IMR-90 (cell line): ENCODE results near the gene DYRK1A. TPM values are rescaled to one million over a fixed set of nuclear protein-coding genes. Genes with fewer than 3 reads are reported as not detected.

Source experiments
- ATAC-seq: fragments of 200-7000 bp; cut with Tn5 transposase; 2 replicates; pipeline ENCODE4 v1.9.1; 2020; ENCODE audit warnings: low read depth, mild to moderate bottlenecking, moderate library complexity
- BruUV-seq: library from RNA; stranded (reverse); fragments of 400-500 nt; replicated peaks from 2 replicates; lab custom pipeline; 2021; lab: Mats Ljungman, UMichigan
- CTCF ChIA-PET: fragments of 300-600 bp; formaldehyde crosslinking; extraction: SDS; loops from one replicate; lab custom pipeline; 2021; ENCODE audit warnings: antibody characterized with exemption; lab: Yijun Ruan, JAX
- POLR2A ChIA-PET: fragments of 300-600 bp; sonication (Branson Sonifier 250); formaldehyde crosslinking; loops from one replicate; lab custom pipeline; 2022; ENCODE audit warnings: antibody characterized with exemption; ENCODE audit not compliant: unreplicated experiment; lab: Charles Lee
- DNase-seq: peaks from one replicate; pipeline ENCODE4 v3.0.0; 2013
- H2AFZ ChIP-seq: replicated peaks from 2 replicates; pipeline ENCODE3; 2013; ENCODE audit warnings: low read length, mild to moderate bottlenecking; ENCODE audit not compliant: poor library complexity
- H2AK5ac ChIP-seq: 2 replicates; pipeline ENCODE4 v1.6.1; 2013; ENCODE audit warnings: low read depth, low read length, inconsistent platforms
- H2AK9ac ChIP-seq: replicated peaks from 2 replicates; pipeline ENCODE3; 2013; ENCODE audit warnings: mild to moderate bottlenecking, low read depth, low read length, moderate library complexity; ENCODE audit not compliant: poor library complexity
- H2BK120ac ChIP-seq: 2 replicates; pipeline ENCODE4 v1.6.1; 2013; ENCODE audit warnings: low read depth, low read length, inconsistent platforms
- H2BK15ac ChIP-seq: 3 replicates; pipeline ENCODE4 v1.6.1; 2013; ENCODE audit warnings: low read depth, low read length, inconsistent platforms
- H2BK20ac ChIP-seq: 2 replicates; pipeline ENCODE4 v1.6.1; 2013; ENCODE audit warnings: low read depth, mild to moderate bottlenecking, inconsistent platforms, low read length, moderate library complexity
- H2BK5ac ChIP-seq: 2 replicates; pipeline ENCODE4 v1.6.1; 2013; ENCODE audit warnings: mild to moderate bottlenecking, low read depth, low read length, inconsistent platforms; ENCODE audit not compliant: poor library complexity, severe bottlenecking
- H3K14ac ChIP-seq: replicated peaks from 2 replicates; pipeline ENCODE4 v1.6.1; 2013; ENCODE audit warnings: low read depth, low read length, inconsistent platforms
- H3K18ac ChIP-seq: 2 replicates; pipeline ENCODE4 v1.6.1; 2013; ENCODE audit warnings: low read depth, low read length, control low read depth
- H3K23ac ChIP-seq: 2 replicates; pipeline ENCODE4 v1.6.1; 2013; ENCODE audit warnings: low read depth, low read length, inconsistent platforms
- H3K27ac ChIP-seq: 2 replicates; pipeline ENCODE4 v1.5.1; 2013; ENCODE audit warnings: mild to moderate bottlenecking, control low read depth, low read length; ENCODE audit not compliant: insufficient read depth
- H3K27me3 ChIP-seq: 2 replicates; pipeline ENCODE4 v1.6.1; 2013; ENCODE audit warnings: low read length; ENCODE audit not compliant: control insufficient read depth, insufficient read depth
- H3K36me3 ChIP-seq: 2 replicates; pipeline ENCODE4 v1.6.1; 2013; ENCODE audit warnings: low read length, mixed read lengths; ENCODE audit not compliant: control insufficient read depth, insufficient read depth
- H3K4ac ChIP-seq: 2 replicates; pipeline ENCODE4 v1.6.1; 2013; ENCODE audit warnings: low read depth, low read length, inconsistent platforms
- H3K4me1 ChIP-seq: 2 replicates; pipeline ENCODE4 v1.6.1; 2013; ENCODE audit warnings: low read length, mixed read lengths; ENCODE audit not compliant: control insufficient read depth, insufficient read depth
- H3K4me2 ChIP-seq: 2 replicates; pipeline ENCODE4 v1.6.1; 2013; ENCODE audit warnings: low read depth, mild to moderate bottlenecking, control low read depth, low read length, moderate library complexity
- H3K4me3 ChIP-seq: 2 replicates; pipeline ENCODE4 v1.5.1; 2013; ENCODE audit warnings: low read depth, mild to moderate bottlenecking, control low read depth, low read length, moderate library complexity; ENCODE audit not compliant: insufficient read depth
- H3K56ac ChIP-seq: 2 replicates; pipeline ENCODE4 v1.6.1; 2013; ENCODE audit warnings: low read length, inconsistent platforms; ENCODE audit not compliant: insufficient read depth; ENCODE audit errors: extremely low read depth
- H3K79me1 ChIP-seq, 2 experiments: 2 replicates each; pipeline ENCODE4 v1.6.1; 2013; ENCODE audit warnings: low read length in 2 of 2, inconsistent platforms in 1 of 2, low read depth in 1 of 2
- H3K9ac ChIP-seq: 2 replicates; pipeline ENCODE4 v1.6.1; 2013; ENCODE audit warnings: low read depth, low read length, control low read depth
- H3K9me1 ChIP-seq: 2 replicates; pipeline ENCODE4 v1.6.1; 2013; ENCODE audit warnings: low read length, inconsistent platforms; ENCODE audit not compliant: insufficient read depth
- H3K9me3 ChIP-seq: 2 replicates; pipeline ENCODE4 v1.6.1; 2013; ENCODE audit warnings: low read length; ENCODE audit not compliant: control insufficient read depth, insufficient read depth
- H4K20me1 ChIP-seq: 2 replicates; pipeline ENCODE4 v1.6.1; 2013; ENCODE audit warnings: low read length, inconsistent platforms; ENCODE audit not compliant: insufficient read depth
- H4K5ac ChIP-seq: 2 replicates; pipeline ENCODE4 v1.6.1; 2013; ENCODE audit warnings: mild to moderate bottlenecking, low read depth, low read length, control low read depth
- H4K8ac ChIP-seq, 2 experiments: 2 replicates each; pipeline ENCODE4 v1.6.1; 2013; ENCODE audit warnings: low read depth in 2 of 2, low read length in 2 of 2, control low read depth in 1 of 2, inconsistent platforms in 1 of 2
- H4K91ac ChIP-seq: 2 replicates; pipeline ENCODE4 v1.6.1; 2013; ENCODE audit warnings: low read depth, low read length, inconsistent platforms; ENCODE audit not compliant: insufficient read depth
- BHLHE40 ChIP-seq: fragments of 150-350 bp; IDR thresholded peaks from 2 replicates; pipeline ENCODE4 v1.6.1; 2016; ENCODE audit warnings: mild to moderate bottlenecking, low read depth, low read length
- CEBPB ChIP-seq: IDR thresholded peaks from 2 replicates; pipeline ENCODE4 v1.6.1; 2012; ENCODE audit warnings: low read depth, low read length, improper control_type of control experiment
- CHD1 ChIP-seq: IDR thresholded peaks from 2 replicates; pipeline ENCODE4 v1.6.1; 2012; ENCODE audit warnings: low read depth, low read length, improper control_type of control experiment
- MAZ ChIP-seq: IDR thresholded peaks from 2 replicates; pipeline ENCODE4 v1.6.1; 2012; ENCODE audit warnings: low read depth, mild to moderate bottlenecking, low read length, improper control_type of control experiment, moderate library complexity, borderline replicate concordance
- MXI1 ChIP-seq: IDR thresholded peaks from 2 replicates; pipeline ENCODE4 v1.6.1; 2012; ENCODE audit warnings: low read depth, mild to moderate bottlenecking, low read length, moderate library complexity, borderline replicate concordance
- NFE2L2 ChIP-seq: fragments of 150-350 bp; IDR thresholded peaks from 2 replicates; pipeline ENCODE4 v1.6.1; 2016; ENCODE audit warnings: low read depth, mild to moderate bottlenecking, low read length
- POLR2A ChIP-seq: IDR thresholded peaks from 2 replicates; pipeline ENCODE4 v1.6.1; 2012; ENCODE audit warnings: mild to moderate bottlenecking, low read depth, low read length
- RAD21 ChIP-seq: IDR thresholded peaks from 2 replicates; pipeline ENCODE4 v1.6.1; 2012; ENCODE audit warnings: low read length, improper control_type of control experiment
- RCOR1 ChIP-seq: IDR thresholded peaks from 2 replicates; pipeline ENCODE4 v1.6.1; 2012; ENCODE audit warnings: mild to moderate bottlenecking, low read length, improper control_type of control experiment; ENCODE audit not compliant: insufficient replicate concordance
- RFX5 ChIP-seq: IDR thresholded peaks from 2 replicates; pipeline ENCODE4 v1.8.0; 2012; ENCODE audit warnings: low read depth, mild to moderate bottlenecking, low read length, moderate library complexity
- WGBS, 2 experiments: methylation state at CpG; one replicate each; pipeline versions ENCODE4 v1.1.5 to v1.1.7; 2013; ENCODE audit warnings: missing lambda C conversion rate in 2 of 2; ENCODE audit not compliant: insufficient read length in 1 of 2; ENCODE audit errors: extremely low coverage in 2 of 2; 5-methylcytosine and 5-hydroxymethylcytosine counted together
- dilution Hi-C: fragments of 300-500 bp; cut with HindIII; formaldehyde crosslinking; loops from one replicate; pipeline ENCODE4 v1.14.3; 2018; ENCODE audit warnings: low sequenced_read_pairs; ENCODE audit not compliant: unreplicated experiment
- in situ Hi-C: fragments of 300-500 bp; cut with MboI; formaldehyde crosslinking; loops from 3 replicates; pipeline ENCODE4 v1.14.3; 2019; ENCODE audit warnings: low sequenced_read_pairs, inconsistent platforms, mixed read lengths
- intact Hi-C: fragments of 100-400 bp; cut with micrococcal nuclease; formaldehyde crosslinking; loops from 2 replicates; pipeline ENCODE4 v1.10.0; 2022
- polyA plus RNA-seq, 3 experiments: library from polyadenylated mRNA; depleted of rRNA; stranded (reverse); fragments of >200 nt; gene quantifications; 2 replicates each; pipeline ENCODE4 v1.2.3, GENCODE V29; 2012; ENCODE audit warnings: low replicate concordance in 1 of 3
- total RNA-seq: library from RNA; depleted of rRNA; stranded (reverse); fragments of >200 nt; gene quantifications from 2 replicates; pipeline ENCODE4 v1.2.3, GENCODE V29; 2012
- TF ChIP-seq, protein P1 (sequence below): fragments of 150-350 bp; IDR thresholded peaks from 2 replicates; pipeline ENCODE4 v1.6.1; 2017; ENCODE audit warnings: mild to moderate bottlenecking, antibody characterized with exemption, low read length, low read depth
- TF ChIP-seq, protein P2 (sequence below): conservative IDR thresholded peaks from 2 replicates; pipeline ENCODE4 v1.5.1; 2012; ENCODE audit warnings: mild to moderate bottlenecking, low read depth, low read length, improper control_type of control experiment
- TF ChIP-seq, protein P3 (sequence below): fragments of 150-350 bp; IDR thresholded peaks from 2 replicates; pipeline ENCODE4 v1.6.1; 2016; ENCODE audit warnings: low read depth, mild to moderate bottlenecking, low read length, moderate library complexity, borderline replicate concordance

The DYRK1A gene
- total and polyA plus RNA-seq, 2 of the 4 experiments (the other 2 are of a cell fraction) = 18.6 to 50.5 TPM

DNA sequence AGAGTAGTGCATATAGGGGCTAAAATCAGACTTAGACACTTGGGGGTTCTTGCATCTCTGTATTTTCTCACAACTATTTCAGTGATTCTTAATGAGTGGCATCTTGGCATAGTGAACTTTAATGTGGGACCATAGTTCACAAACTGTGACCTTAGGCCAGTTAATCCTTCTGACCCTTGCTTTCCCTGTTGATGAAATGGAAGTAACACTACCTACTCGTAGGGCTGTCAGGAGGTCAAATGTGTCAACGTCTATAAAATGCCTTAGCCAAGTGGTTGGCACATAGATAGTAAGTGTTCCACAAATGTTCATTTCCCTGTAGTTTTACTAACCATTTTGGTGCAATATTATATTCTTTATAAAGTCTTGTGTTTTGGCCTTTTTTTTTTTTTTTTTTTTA lies 49.4 kb downstream of the DYRK1A start (continued):
- TF ChIP-seq CEBPB (no peak), RFX5 (no peak), MXI1 (no peak), POLR2A (no peak), RCOR1 (no peak), NFE2L2 (no peak)

DNA sequence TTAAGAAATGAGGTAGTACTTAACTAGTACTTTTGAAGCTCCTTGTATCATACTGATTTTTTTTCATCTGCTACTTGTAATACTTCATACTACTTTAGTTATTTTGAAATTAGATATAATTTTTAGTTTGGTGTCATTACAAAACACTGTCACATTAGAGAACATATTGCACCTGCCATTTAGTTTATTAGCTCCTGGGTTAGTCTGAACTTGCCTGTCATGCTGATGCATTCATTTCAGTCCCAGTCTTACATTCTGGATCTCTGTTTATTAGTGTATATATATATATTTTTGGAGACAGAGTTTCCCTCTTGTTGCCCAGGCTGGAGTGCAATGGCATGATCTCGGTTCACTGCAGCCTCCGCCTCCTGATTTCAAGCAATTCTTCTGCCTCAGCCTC lies 50.3 kb downstream of the DYRK1A start:
- Histone ChIP-seq H3K4me2 (no peak overlapping the region), H2BK20ac (no peak overlapping the region), H2AK9ac (no peak overlapping the region), H3K9me3 (no peaks in the 10 kb centered on the region), H3K79me1 (peaks cover 24 to 67% of the 10 kb centered on the region in 2 experiments), H3K9ac (no peak overlapping the region), H3K23ac (no peak overlapping the region), H3K4ac (no peak overlapping the region), H2AFZ (no peak overlapping the region), H3K4me3 (no peak overlapping the region), H3K4me1 (peaks cover 17% of the 10 kb centered on the region), H3K9me1 (peaks cover 10% of the 10 kb centered on the region), H2BK5ac (no peak overlapping the region), H3K36me3 (no peaks in the 10 kb centered on the region; the same call in 1 of the 2 replicates), H3K27ac (no peak overlapping the region), H4K5ac (no peak overlapping the region), H4K91ac (no peak overlapping the region), H4K20me1 (peaks cover 64% of the 10 kb centered on the region), H3K56ac (no peak overlapping the region), H2AK5ac (no peak overlapping the region), H3K14ac (no peak overlapping the region), H2BK15ac (no peak overlapping the region), H3K18ac (no peak overlapping the region), H4K8ac (no peak overlapping the region), H2BK120ac (no peak overlapping the region), H3K27me3 (no peaks in the 10 kb centered on the region)
- BruUV-seq = no TSS peak
- intact Hi-C loops = loop anchor here (5.0 kb wide), 1 partner anchor 35 kb away; no protein-coding TSS in a partner anchor
- TF ChIP-seq MAZ = no peak
- TF ChIP-seq CEBPB = no peak
- TF ChIP-seq, protein P1, sequence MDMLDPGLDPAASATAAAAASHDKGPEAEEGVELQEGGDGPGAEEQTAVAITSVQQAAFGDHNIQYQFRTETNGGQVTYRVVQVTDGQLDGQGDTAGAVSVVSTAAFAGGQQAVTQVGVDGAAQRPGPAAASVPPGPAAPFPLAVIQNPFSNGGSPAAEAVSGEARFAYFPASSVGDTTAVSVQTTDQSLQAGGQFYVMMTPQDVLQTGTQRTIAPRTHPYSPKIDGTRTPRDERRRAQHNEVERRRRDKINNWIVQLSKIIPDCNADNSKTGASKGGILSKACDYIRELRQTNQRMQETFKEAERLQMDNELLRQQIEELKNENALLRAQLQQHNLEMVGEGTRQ = no peak
- TF ChIP-seq, protein P2, sequence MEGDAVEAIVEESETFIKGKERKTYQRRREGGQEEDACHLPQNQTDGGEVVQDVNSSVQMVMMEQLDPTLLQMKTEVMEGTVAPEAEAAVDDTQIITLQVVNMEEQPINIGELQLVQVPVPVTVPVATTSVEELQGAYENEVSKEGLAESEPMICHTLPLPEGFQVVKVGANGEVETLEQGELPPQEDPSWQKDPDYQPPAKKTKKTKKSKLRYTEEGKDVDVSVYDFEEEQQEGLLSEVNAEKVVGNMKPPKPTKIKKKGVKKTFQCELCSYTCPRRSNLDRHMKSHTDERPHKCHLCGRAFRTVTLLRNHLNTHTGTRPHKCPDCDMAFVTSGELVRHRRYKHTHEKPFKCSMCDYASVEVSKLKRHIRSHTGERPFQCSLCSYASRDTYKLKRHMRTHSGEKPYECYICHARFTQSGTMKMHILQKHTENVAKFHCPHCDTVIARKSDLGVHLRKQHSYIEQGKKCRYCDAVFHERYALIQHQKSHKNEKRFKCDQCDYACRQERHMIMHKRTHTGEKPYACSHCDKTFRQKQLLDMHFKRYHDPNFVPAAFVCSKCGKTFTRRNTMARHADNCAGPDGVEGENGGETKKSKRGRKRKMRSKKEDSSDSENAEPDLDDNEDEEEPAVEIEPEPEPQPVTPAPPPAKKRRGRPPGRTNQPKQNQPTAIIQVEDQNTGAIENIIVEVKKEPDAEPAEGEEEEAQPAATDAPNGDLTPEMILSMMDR = no peak
- TF ChIP-seq, protein P3, sequence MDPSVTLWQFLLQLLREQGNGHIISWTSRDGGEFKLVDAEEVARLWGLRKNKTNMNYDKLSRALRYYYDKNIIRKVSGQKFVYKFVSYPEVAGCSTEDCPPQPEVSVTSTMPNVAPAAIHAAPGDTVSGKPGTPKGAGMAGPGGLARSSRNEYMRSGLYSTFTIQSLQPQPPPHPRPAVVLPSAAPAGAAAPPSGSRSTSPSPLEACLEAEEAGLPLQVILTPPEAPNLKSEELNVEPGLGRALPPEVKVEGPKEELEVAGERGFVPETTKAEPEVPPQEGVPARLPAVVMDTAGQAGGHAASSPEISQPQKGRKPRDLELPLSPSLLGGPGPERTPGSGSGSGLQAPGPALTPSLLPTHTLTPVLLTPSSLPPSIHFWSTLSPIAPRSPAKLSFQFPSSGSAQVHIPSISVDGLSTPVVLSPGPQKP = no peak
- TF ChIP-seq BHLHE40 = no peak
- no peak for TF ChIP-seq POLR2A
- no peak for TF ChIP-seq RFX5
- no peak for TF ChIP-seq RAD21
- TF ChIP-seq CHD1 = no peak
- TF ChIP-seq MXI1 = no peak
- WGBS, 2 experiments = no CpG with 5 or more reads among the region's 2 CpGs
- in situ Hi-C loops = no loop called here
- no peak for DNase-seq
- dilution Hi-C loops = no loop called here
- ATAC-seq = no peak
- POLR2A ChIA-PET = interaction anchor here (0.6 kb wide), 1 partner anchor 50 kb away, joined by 5 read pairs; no protein-coding TSS in a partner anchor
- CTCF ChIA-PET = interaction anchor here (0.8 to 1.4 kb wide), 2 partner anchors 9 to 35 kb away, joined by 3 to 8 read pairs; no protein-coding TSS in a partner anchor
